ENCODE results near the gene IRX1. TPM values are rescaled to one million over a fixed set of nuclear protein-coding genes. Genes with fewer than 3 reads are reported as not detected.

Gene IRX1
- total RNA-seq, 1 experiment from 2014 or later, result 4.1 TPM

GRCh38 chr5:3642231-3642630 lies 46.6 kb downstream of the IRX1 start:
- no peak overlapping the region for H3K27ac ChIP-seq (ENCODE audit: insufficient read length, low read depth, low read length)
- H3K23ac ChIP-seq (ENCODE audit: insufficient read length, low read depth, low read length), result no peak overlapping the region
- H3K9ac ChIP-seq (ENCODE audit: extremely low read depth, insufficient read length, low read length), result no peak overlapping the region
- no peaks in the 10 kb centered on the region for H3K79me1 ChIP-seq (ENCODE audit: insufficient read depth, low read depth, low read length, poor library complexity, severe bottlenecking)
- H3T11ph ChIP-seq (ENCODE audit: low read length), result no peak overlapping the region
- no peak overlapping the region for H4K91ac ChIP-seq (ENCODE audit: insufficient read length, low read depth, low read length)
- H4K20me1 ChIP-seq (ENCODE audit: control insufficient read depth, insufficient read depth, insufficient read length), result no peaks in the 10 kb centered on the region
- no peak overlapping the region for H4K5ac ChIP-seq (ENCODE audit: insufficient read length, low read depth, low read length)
- no peak overlapping the region for H3K56ac ChIP-seq (ENCODE audit: insufficient read length, low read depth, low read length)
- no peak for DNase-seq
- no peaks in the 10 kb centered on the region for H3K79me2 ChIP-seq (ENCODE audit: insufficient read depth, low read length)
- no peak overlapping the region for H2BK12ac ChIP-seq (ENCODE audit: insufficient read length, low read depth, low read length)
- no peak overlapping the region for H2AFZ ChIP-seq (ENCODE audit: low read length)
- no peaks in the 10 kb centered on the region for H3K9me3 ChIP-seq (ENCODE audit: control insufficient read depth, low read depth, low read length)
- no peak overlapping the region for H3K18ac ChIP-seq (ENCODE audit: insufficient read length, low read depth, low read length)
- H3K4ac ChIP-seq (ENCODE audit: low read depth, low read length), result no peak overlapping the region
- H2BK5ac ChIP-seq (ENCODE audit: insufficient read length, low read length), result no peak overlapping the region
- H3K36me3 Mint-ChIP-seq (ENCODE audit: insufficient read depth in 1 of 3, low read depth in 3 of 3), result no peaks in the 10 kb centered on the region
- no peaks in the 10 kb centered on the region for H3K4me1 ChIP-seq (ENCODE audit: insufficient read depth, low read length)
- no peak overlapping the region for H4K8ac ChIP-seq (replicated peaks; ENCODE audit: insufficient read length, low read depth, low read length)
- H2BK120ac ChIP-seq (ENCODE audit: low read depth, low read length, poor library complexity, severe bottlenecking), result no peak overlapping the region
- no peak overlapping the region for H2BK20ac ChIP-seq (ENCODE audit: low read depth, low read length, poor library complexity, severe bottlenecking)
- no peaks in the 10 kb centered on the region; a peak in 1 of 5 replicates for H3K9me3 Mint-ChIP-seq
- H3K23me2 ChIP-seq (ENCODE audit: insufficient read length, low read depth, low read length, poor library complexity, severe bottlenecking), result no peaks in the 10 kb centered on the region
- no peak overlapping the region for H2AK5ac ChIP-seq (ENCODE audit: insufficient read length, low read length)
- peaks cover 0 to 8% of the 10 kb centered on the region in 2 experiments; a peak in 2 of 4 replicates for H3K4me1 Mint-ChIP-seq
- H3K4me3 Mint-ChIP-seq, result no peak overlapping the region
- H2BK15ac ChIP-seq (ENCODE audit: low read depth, low read length), result no peak overlapping the region
- no peaks in the 10 kb centered on the region for H3K27me3 ChIP-seq (ENCODE audit: insufficient read depth, low read length)
- TF ChIP-seq CTCF (conservative IDR thresholded peaks at IDR 0.05), result no peak
- H3K27ac Mint-ChIP-seq, result no peak overlapping the region
- WGBS (ENCODE audit: extremely low coverage, insufficient read length, low lambda C conversion rate), result no CpG with 5 or more reads among the region's 3 CpGs
- peaks cover 2% of the 10 kb centered on the region for H3K27me3 Mint-ChIP-seq (ENCODE audit: low read depth)
- no peak overlapping the region for H3K14ac ChIP-seq (ENCODE audit: insufficient read depth, low read length)
- no peak overlapping the region for H3K4me2 ChIP-seq (ENCODE audit: insufficient read depth, insufficient read length, low read length)

Measured in H9 (cell line).